K562 (cell line): ENCODE measurements around the gene STX2. TPM values are rescaled to one million over a fixed set of nuclear protein-coding genes. Genes with fewer than 3 reads are reported as not detected.
A peak's percentile ranks its signal among the peaks of the same experiment; 100 is the strongest.

Source experiments
- ATAC-seq: fragments of 200-7000 bp; cut with Tn5 transposase; 3 replicates; pipeline ENCODE4 v1.9.1; 2020; ENCODE audit warnings: moderate library complexity
- BruUV-seq: library from RNA; stranded (reverse); fragments of 400-500 nt; replicated peaks from 2 replicates; lab custom pipeline; 2021; lab: Mats Ljungman, UMichigan
- CTCF ChIA-PET: fragments of 300-600 bp; formaldehyde crosslinking; extraction: SDS; loops from one replicate; lab custom pipeline; 2021; ENCODE audit warnings: low intra/inter-chr PET ratio; lab: Yijun Ruan, JAX
- POLR2A ChIA-PET: fragments of 300-600, 350-650 bp; sonication (Branson Sonifier 250); formaldehyde crosslinking; extraction: SDS; loops from one replicate; lab custom pipeline; 2021; ENCODE audit warnings: antibody characterized with exemption, inconsistent platforms; lab: Yijun Ruan, JAX
- DNase-seq, 4 experiments: peaks; one replicate each; pipeline versions ENCODE4 v3.0.0 to v3.0.0-alpha.2; 2011 to 2018; ENCODE audit warnings: low spot score in 3 of 4, mixed read lengths in 3 of 4; ENCODE audit errors: extremely low read depth in 1 of 4
- FAIRE-seq: peaks from 2 replicates; lab custom pipeline; 2011; peaks lifted over from hg19 to GRCh38; lab: Jason Lieb, UNC
- H2AFZ ChIP-seq: 2 replicates; pipeline ENCODE4 v1.6.0; 2011; ENCODE audit warnings: low read depth, low read length, control low read depth, inconsistent platforms
- H3K27ac ChIP-seq: fragments of 200-600 bp; 3 replicates; pipeline ENCODE4 v1.8.0; 2011; ENCODE audit warnings: low read depth, mild to moderate bottlenecking, control low read depth, inconsistent platforms, low read length, moderate library complexity, mixed read lengths; ENCODE audit errors: extremely low read depth
- H3K27me3 ChIP-seq, 2 experiments: fragments of 300-600 bp in 1 of 2; 2 replicates in 1 of 2; 3 replicates in 1 of 2; pipeline versions ENCODE4 v1.6.0 to v1.8.0; 2011; ENCODE audit warnings: inconsistent platforms in 2 of 2, low read length in 2 of 2, mild to moderate bottlenecking in 1 of 2, mixed read lengths in 1 of 2, moderate library complexity in 1 of 2; ENCODE audit not compliant: control insufficient read depth in 2 of 2, insufficient read depth in 2 of 2
- H3K36me3 ChIP-seq: fragments of 300-600 bp; 3 replicates; pipeline ENCODE4 v1.8.0; 2011; ENCODE audit warnings: mild to moderate bottlenecking, low read length, inconsistent platforms; ENCODE audit not compliant: control insufficient read depth, insufficient read depth
- H3K4me1 ChIP-seq, 2 experiments: fragments of 200-600 bp in 1 of 2; replicated peaks in 1 of 2; 2 replicates in 1 of 2; 3 replicates in 1 of 2; pipeline versions ENCODE4 v1.5.1 to v1.8.0; 2011; ENCODE audit warnings: inconsistent platforms in 2 of 2, low read length in 2 of 2, mild to moderate bottlenecking in 1 of 2, mixed read lengths in 1 of 2, moderate library complexity in 1 of 2; ENCODE audit not compliant: control insufficient read depth in 2 of 2, insufficient read depth in 2 of 2
- H3K4me2 ChIP-seq: 2 replicates; pipeline ENCODE4 v1.6.1; 2011; ENCODE audit warnings: low read length, control low read depth, inconsistent platforms, mixed read lengths; ENCODE audit not compliant: insufficient read depth
- H3K4me3 ChIP-seq: fragments of 200-600 bp; sonication (generic), shearing (Covaris generic); 2 replicates; pipeline ENCODE4 v1.5.1; 2016; ENCODE audit warnings: control low read depth, inconsistent platforms
- H3K79me2 ChIP-seq: fragments of 200-600 bp; 3 replicates; pipeline ENCODE4 v1.8.0; 2011; ENCODE audit warnings: low read length, inconsistent platforms; ENCODE audit not compliant: control insufficient read depth, insufficient read depth
- H3K9ac ChIP-seq, 2 experiments: 2 replicates each; pipeline versions ENCODE4 v1.6.0 to v1.6.1; 2011; ENCODE audit warnings: low read depth in 2 of 2, low read length in 2 of 2, control low read depth in 1 of 2, inconsistent platforms in 1 of 2, mild to moderate bottlenecking in 1 of 2, mixed read lengths in 1 of 2; ENCODE audit not compliant: insufficient read depth in 1 of 2
- H3K9me1 ChIP-seq: one replicate; pipeline ENCODE4 v1.6.0; 2011; ENCODE audit warnings: inconsistent platforms, mild to moderate bottlenecking, low read length, moderate library complexity; ENCODE audit not compliant: control insufficient read depth, insufficient read depth
- H3K9me3 ChIP-seq: replicated peaks from 2 replicates; pipeline ENCODE4 v1.5.1; 2011; ENCODE audit warnings: low read depth, low read length, inconsistent platforms; ENCODE audit not compliant: control insufficient read depth, insufficient read depth
- H4K20me1 ChIP-seq: replicated peaks from 2 replicates; pipeline ENCODE4 v1.6.1; 2011; ENCODE audit warnings: low read length, inconsistent platforms, mixed read lengths; ENCODE audit not compliant: control insufficient read depth, insufficient read depth
- ADNP ChIP-seq: fragments of 200-800 bp; sonication (Bioruptor generic); IDR thresholded peaks from 2 replicates; pipeline ENCODE4 v1.6.1; 2016; ENCODE audit warnings: missing genetic modification characterization, missing compliant biosample characterization
- AFF4 ChIP-seq: sonication (generic); formaldehyde crosslinking; IDR thresholded peaks from 2 replicates; pipeline ENCODE4 v1.8.0; 2023; ENCODE audit warnings: mild to moderate bottlenecking, missing genetic modification reagents
- CBFA2T2 ChIP-seq: fragments of 450-650 bp; conservative IDR thresholded peaks from 2 replicates; pipeline ENCODE4 v1.6.1; 2017; ENCODE audit warnings: mild to moderate bottlenecking
- CBX1 ChIP-seq: sonication (generic); IDR thresholded peaks from 2 replicates; pipeline ENCODE4 v1.6.1; 2016; ENCODE audit warnings: antibody characterized with exemption, low read depth, mild to moderate bottlenecking
- CREB3 ChIP-seq: fragments of 450-650 bp; conservative IDR thresholded peaks from 2 replicates; pipeline ENCODE4 v1.6.1; 2016; ENCODE audit warnings: missing genetic modification characterization, low read depth, mild to moderate bottlenecking, missing compliant biosample characterization, moderate library complexity
- EP400 ChIP-seq: fragments of 450-650 bp; IDR thresholded peaks from 2 replicates; pipeline ENCODE4 v1.6.1; 2017; ENCODE audit warnings: antibody characterized with exemption, mild to moderate bottlenecking, moderate library complexity
- GABPB1 ChIP-seq: sonication (generic); formaldehyde crosslinking; IDR thresholded peaks from 2 replicates; pipeline ENCODE4 v1.8.0; 2022; ENCODE audit warnings: mild to moderate bottlenecking, missing genetic modification reagents
- HMGXB4 ChIP-seq: sonication (generic); formaldehyde crosslinking; IDR thresholded peaks from 2 replicates; pipeline ENCODE4 v1.8.1; 2023; ENCODE audit warnings: mild to moderate bottlenecking, missing genetic modification reagents
- L3MBTL2 ChIP-seq: fragments of 450-650 bp; IDR thresholded peaks from 2 replicates; pipeline ENCODE4 v1.6.1; 2016; ENCODE audit warnings: mild to moderate bottlenecking, moderate library complexity
- LEF1 ChIP-seq: fragments of 450-650 bp; IDR thresholded peaks from 2 replicates; pipeline ENCODE4 v1.6.1; 2016; ENCODE audit warnings: mild to moderate bottlenecking
- PHB2 ChIP-seq: fragments of 450-650 bp; IDR thresholded peaks from 2 replicates; pipeline ENCODE4 v1.6.1; 2017; ENCODE audit warnings: low read depth
- RB1 ChIP-seq: fragments of 450-650 bp; IDR thresholded peaks from 2 replicates; pipeline ENCODE4 v1.6.1; 2017; ENCODE audit warnings: low read depth, mild to moderate bottlenecking
- SOX6 ChIP-seq: fragments of 450-650 bp; IDR thresholded peaks from 2 replicates; pipeline ENCODE4 v1.6.1; 2014; ENCODE audit warnings: mild to moderate bottlenecking
- STAG1 ChIP-seq: sonication (generic); formaldehyde crosslinking; IDR thresholded peaks from 2 replicates; pipeline ENCODE4 v1.5.0; 2020; ENCODE audit warnings: missing genetic modification reagents, borderline replicate concordance
- ZFP1 ChIP-seq: fragments of 450-650 bp; formaldehyde crosslinking; IDR thresholded peaks from 2 replicates; pipeline ENCODE4 v1.4.0; 2020; ENCODE audit warnings: mild to moderate bottlenecking, mixed read lengths
- ZNF589 ChIP-seq: fragments of 200-800 bp; sonication (Bioruptor generic); IDR thresholded peaks from 2 replicates; pipeline ENCODE4 v1.6.1; 2016; ENCODE audit warnings: low read depth, missing genetic modification characterization, missing compliant biosample characterization
- WGBS: fragments of 100-300 bp; shearing (Covaris generic); methylation state at CpG from one replicate; pipeline ENCODE4 v1.1.6; 2016; ENCODE audit warnings: low coverage, mixed read lengths; ENCODE audit not compliant: insufficient coverage; ENCODE audit errors: missing lambda C conversion rate; 5-methylcytosine and 5-hydroxymethylcytosine counted together
- in situ Hi-C: fragments of 300-500 bp; cut with MboI; formaldehyde crosslinking; loops from 4 replicates; pipeline ENCODE4 v1.15.0; 2018; ENCODE audit warnings: inconsistent platforms, mixed read lengths
- intact Hi-C: fragments of 100-400 bp; cut with micrococcal nuclease; formaldehyde crosslinking; loops from 2 replicates; pipeline ENCODE4 v1.14.2; 2022
- polyA plus RNA-seq, 8 experiments: library from polyadenylated mRNA; depleted of rRNA in 4 of 8; stranded (reverse) in 5 of 8; unstranded in 3 of 8; fragments of >200 nt; fragmentation: Nextera tagmentation in 2 of 8; fragmentation: Illumina TruSeq in 1 of 8; extraction: Ambion mirVana in 2 of 8; extraction: Trizol in 1 of 8; gene quantifications; 2 replicates each; pipeline versions ENCODE4 v1.2.1 to v1.2.3, GENCODE V29; 2011 to 2014; ENCODE audit warnings: inconsistent platforms in 1 of 8, missing spikeins in 1 of 8
- total RNA-seq, 7 experiments: library from RNA; depleted of rRNA in 6 of 7; stranded (reverse); fragments of >200 nt in 6 of 7; fragmentation: Illumina TruSeq in 2 of 7; extraction: Trizol in 2 of 7; gene quantifications; 2 replicates each; pipeline versions ENCODE4 v1.2.1 to v1.2.3, GENCODE V29; 2011 to 2021; ENCODE audit warnings: low replicate concordance in 1 of 7

Gene STX2
- total and polyA plus RNA-seq, 9 of the 15 experiments (the other 6 are each of a cell fraction or from before 2014, with no cell fraction given), result 22.2 to 54.6 (median 30.8) TPM

- WGBS, result 19% methylated on average over 19 of the region's 21 CpGs
- peak overlapping the region; percentile 56 to 89 for H3K9ac ChIP-seq
- peak overlapping the region; percentile 59 for H3K4me2 ChIP-seq
- H4K20me1 ChIP-seq, result no peaks in the 10 kb centered on the region
- H3K4me1 ChIP-seq, result peaks cover 37% of the 10 kb centered on the region in 2 experiments; a peak in 4 of 5 replicates
- H3K27me3 ChIP-seq, result no peaks in the 10 kb centered on the region
- H3K9me3 ChIP-seq, result no peaks in the 10 kb centered on the region; the same call in 1 of the 2 replicates
- BruUV-seq, result no TSS peak
- H3K79me2 ChIP-seq, result peaks cover 54% of the 10 kb centered on the region
- H3K36me3 ChIP-seq, result peaks cover 50% of the 10 kb centered on the region
- CTCF ChIA-PET, result interaction anchor here (0.6 to 1.2 kb wide), 3 partner anchors 45 to 1697 kb away, joined by 3 to 5 read pairs (median 4); no protein-coding TSS in a partner anchor
- in situ Hi-C loops (no loop called here), intact Hi-C loops (no loop called here)
- H3K4me3 ChIP-seq, result no peak overlapping the region
- DNase-seq, result peak; percentile 87 to 89 (median 88)
- peak overlapping the region; percentile 58 for H3K27ac ChIP-seq
- peak overlapping the region; percentile 77 for H2AFZ ChIP-seq
- POLR2A ChIA-PET, result interaction anchor here (0.7 to 1.0 kb wide), 5 partner anchors 9 to 279 kb away, joined by 3 to 4 read pairs (median 3); no protein-coding TSS in a partner anchor
- peak; percentile 93 for ATAC-seq
- H3K9me1 ChIP-seq, result no peaks in the 10 kb centered on the region
- peak; percentile 61 for FAIRE-seq
- TF ChIP-seq CREB3 (tag) (0 out of 2 replicates have a peak, but pooled peaks have one; percentile 8), CBX1 (peak; percentile 94), GABPB1 (CRISPR knock-in tag) (peak; percentile 68; the same call in 1 of the 2 replicates), HMGXB4 (CRISPR knock-in tag) (peak; percentile 95), L3MBTL2 (peak; percentile 99), EP400 (peak; percentile 96), SOX6 (peak; percentile 40; the same call in 1 of the 2 replicates), RB1 (peak; percentile 63), ADNP (no peak), AFF4 (CRISPR knock-in tag) (0 out of 2 replicates have a peak, but pooled peaks have one; percentile 52), ZFP1 (no peak), CBFA2T2 (0 out of 2 replicates have a peak, but pooled peaks have one; percentile 8), ZNF589 (CRISPR knock-in tag) (no peak), PHB2 (no peak), STAG1 (CRISPR knock-in tag) (peak; percentile 63; the same call in 1 of the 2 replicates), LEF1 (no peak)
These were observed 12.8 kb downstream of the STX2 start for GRCh38 chr12:130826151-130826801.
